T1000 (cell line): ENCODE measurements around the gene VPS37D.
"Not testable (repeated sequence)": the region's sequence is repeated elsewhere in the genome, so short reads cannot be mapped to it uniquely, and the experiment has no call there.

Experiments used
- DNase-seq: peaks from one replicate; lab custom pipeline; 2025; ENCODE audit warnings: mixed read lengths; lab: John Stamatoyannopoulos, UW

VPS37D gene

DNA sequence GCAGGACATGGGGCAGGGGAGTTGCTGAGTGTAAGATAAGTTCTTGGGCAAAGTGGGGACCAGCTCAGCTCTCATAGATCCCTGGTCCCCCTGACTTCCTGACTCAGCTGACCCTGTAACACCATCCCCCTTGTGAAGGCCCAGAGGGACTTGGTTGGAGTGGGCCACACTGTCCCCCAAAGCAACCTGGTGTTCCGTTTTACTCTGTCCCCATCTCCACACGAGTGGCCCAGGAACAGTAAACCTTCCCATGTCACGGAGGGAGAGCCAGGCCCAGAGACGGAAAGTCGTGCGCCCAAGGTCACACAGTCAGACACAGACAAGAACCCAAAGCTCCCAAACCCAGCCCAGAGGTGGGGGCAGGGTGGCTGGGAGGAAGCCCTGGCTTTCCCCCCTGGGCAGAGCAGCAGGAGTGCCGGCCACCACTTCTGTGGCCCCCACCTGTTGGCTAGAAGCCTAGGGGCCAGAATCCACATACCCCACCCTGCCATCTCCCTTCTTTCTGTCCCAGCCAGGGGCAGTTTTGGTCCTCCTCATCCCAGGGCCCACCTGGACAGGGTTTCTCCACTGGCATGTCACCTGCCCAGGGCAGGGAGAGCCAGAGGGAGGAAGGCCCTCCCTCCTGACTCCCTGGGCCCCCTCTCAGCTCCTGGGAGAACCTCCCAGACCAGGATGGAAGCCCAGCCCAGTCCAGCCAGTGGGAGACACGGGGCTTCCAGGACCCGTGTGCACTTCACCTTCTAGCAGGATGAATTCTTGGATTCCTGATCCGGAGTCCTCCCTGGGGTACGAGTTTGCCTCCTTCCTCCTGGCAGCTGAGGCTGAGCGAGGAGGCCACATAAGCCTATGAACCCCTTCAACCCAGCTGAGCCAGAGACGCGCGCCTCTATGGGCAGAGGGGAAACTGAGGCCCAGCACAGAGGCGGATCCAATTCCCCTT, 20.6 kb upstream of the VPS37D start:
- DNase-seq, result no peak

DNA sequence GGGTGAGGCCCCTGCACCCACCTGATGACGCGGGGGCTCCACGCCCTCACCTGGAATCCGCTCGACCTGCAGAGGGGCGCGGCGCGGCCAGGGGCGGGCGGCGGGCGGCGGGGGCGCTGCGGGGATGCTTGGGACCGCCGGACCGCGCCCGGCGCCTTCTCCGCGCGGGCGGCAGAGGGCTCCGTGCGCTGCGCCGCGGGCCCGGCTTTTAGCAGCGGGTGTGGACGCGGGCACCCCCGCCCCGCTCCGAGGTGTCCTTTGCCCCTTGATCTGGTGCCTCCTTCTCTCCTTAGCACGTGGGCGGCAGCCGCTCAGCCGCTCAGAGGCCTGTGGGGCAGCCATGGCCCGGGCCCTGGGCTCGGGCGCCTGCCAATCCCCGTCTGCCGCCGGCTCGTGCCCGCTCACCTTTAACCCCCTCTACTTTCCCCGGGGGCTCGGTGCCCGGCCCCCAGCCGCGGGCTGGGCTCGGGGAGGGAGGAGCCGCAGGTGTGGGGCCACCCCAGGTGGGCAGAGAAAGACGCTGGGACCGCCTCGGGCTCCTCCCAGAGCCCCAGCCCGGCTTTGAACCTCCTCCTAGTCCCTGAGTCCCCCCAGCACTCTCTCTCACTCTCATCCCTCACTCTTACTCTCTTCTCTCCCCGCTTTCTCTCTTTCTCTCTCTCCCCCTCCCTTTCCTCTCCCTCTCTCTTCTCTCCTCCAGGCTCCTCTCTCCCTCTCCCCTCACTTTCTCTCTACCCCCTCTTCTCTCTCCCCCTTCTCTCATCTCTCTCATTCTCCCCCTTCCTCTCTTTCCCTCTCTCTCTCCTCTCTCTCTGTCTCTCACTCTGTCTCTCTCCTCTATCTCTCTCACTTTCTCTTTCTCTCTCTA, 19.7 kb upstream of the VPS37D start:
- no peak for DNase-seq

DNA sequence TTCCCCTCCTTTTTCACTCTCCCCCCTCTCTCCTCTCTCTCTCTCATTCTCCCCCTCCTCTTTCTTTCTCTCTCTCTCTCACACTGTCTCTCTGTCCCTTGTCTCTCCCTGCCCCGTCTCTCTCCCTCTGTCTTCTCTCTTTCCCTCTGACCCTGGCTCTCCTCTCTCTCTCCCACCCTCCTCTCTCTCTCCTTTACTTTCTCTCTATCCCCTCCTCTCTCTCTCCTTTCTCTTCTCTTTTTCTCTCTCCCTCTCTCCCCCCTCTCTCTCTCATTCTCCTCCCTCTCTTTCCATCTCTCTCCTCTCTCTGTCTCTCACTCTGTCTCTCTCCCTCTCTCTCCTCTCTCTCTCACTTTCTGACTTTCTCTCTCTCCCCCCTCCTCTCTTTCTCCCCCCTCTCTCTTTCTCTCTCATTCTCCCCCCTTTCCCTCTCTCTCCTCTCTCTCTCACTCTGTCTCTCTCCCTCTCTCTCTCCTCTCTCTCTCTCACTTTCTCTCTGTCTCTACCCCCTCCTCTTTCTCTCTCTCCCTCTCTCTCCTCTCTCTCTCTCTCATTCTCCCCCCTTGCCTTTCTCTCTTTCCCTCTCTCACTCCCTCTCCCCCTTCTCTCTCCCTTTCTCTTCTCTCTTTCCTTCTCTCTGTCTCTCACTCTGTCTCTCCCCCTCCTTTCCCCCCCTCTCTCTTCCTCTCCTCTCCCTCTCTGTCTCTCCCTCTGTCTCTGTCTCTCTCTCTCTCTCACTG, 18.9 kb upstream of the VPS37D start:
- DNase-seq, result no peak

DNA sequence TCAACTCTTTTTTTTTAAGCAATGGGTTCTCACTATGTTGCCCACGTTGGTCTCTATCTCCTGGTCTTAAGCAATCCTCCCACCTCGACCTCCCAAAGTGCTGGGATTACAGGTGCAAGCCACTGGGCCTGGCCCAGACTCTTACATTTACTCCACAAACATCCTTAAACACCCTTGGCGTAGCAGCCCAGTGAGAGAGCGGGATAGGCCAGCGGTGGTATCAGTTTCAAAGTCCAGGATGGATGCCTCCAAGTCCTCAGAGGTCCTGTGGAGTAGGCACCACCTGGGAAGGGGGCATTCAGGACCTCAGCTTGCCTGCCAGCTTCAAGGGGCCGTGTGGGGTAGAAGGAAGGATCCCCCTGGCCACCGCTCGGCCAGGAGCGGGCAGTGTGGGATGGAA, 18.1 kb upstream of the VPS37D start:
- DNase-seq, result no peak

DNA sequence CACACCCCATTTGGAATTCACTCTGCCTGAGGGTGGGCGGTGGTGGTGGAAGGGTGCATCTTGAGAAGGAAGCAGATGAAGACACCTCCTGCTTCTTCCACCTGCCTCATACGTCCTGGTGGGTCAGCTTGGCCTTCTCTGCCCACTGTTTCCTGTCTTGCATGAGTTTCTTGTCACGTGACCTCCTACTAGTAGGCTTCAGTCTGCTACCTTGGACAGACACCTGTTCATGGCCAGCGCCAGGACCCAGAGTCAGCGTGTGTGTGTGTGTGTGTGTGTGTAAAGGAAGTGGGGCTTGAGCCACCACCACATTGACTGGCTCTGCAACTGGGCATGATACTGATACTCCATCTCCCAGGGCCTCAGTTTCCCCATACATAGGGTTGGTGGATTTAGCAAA, 17.1 kb upstream of the VPS37D start:
- no peak for DNase-seq

DNA sequence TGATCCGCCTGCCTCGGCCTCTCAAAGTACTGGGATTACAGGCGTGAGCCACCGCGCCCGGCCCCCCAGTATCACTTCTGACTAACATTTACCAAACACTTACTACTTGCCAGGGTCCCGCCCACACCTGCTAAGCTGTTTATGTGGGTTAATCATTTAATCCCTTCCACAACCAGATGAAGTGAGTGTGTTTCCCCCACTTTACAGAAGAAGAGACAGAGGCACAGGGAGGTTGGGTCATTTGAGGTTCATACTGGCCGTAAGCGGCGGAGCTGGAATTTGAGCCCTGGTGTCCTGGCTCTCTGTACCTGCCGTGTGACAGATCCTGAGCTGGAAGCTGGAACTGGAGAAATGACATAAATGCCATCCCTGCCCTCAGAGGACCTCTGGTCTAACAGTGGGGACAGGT, 15.1 kb upstream of the VPS37D start:
- no peak for DNase-seq

DNA sequence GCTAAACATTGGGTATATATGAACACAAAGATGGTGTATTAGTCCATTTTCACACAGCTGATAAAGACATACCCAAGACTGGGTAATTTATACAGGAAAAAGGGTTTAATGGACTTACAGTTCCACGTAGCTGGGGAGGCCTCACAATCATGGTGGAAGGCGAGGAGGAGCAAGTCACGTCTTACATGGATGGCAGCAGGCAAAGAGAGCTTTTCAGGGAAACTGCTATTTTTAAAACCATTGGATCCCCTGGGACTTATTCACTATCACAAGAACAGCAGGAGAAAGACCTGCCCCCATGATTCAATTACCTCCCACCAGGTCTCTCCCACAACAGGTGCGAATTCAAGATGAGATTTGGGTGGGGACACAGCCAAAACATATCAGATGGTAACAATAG, 12.3 kb upstream of the VPS37D start:
- not testable (repeated sequence) for DNase-seq

DNA sequence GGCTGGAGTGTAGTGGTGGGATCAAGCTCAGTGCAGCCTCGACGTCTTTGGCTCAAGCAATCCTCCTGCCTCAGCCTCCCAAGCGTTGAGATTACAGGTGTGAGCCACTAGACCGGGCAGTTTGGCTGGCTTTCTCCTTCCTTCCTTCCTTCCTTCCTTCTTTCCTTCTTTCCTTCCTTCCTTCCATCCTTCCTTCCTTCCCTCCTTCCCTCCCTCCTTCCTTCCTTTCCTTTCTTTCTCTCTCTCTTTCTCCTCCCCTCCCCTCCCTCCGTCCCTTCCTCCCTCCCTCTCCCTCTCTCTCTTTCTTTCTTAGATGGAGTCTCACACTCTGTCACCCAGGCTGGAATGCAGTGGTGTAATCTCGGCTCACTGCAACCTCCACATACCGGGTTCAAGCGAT, 7.6 kb upstream of the VPS37D start:
- no peak for DNase-seq

DNA sequence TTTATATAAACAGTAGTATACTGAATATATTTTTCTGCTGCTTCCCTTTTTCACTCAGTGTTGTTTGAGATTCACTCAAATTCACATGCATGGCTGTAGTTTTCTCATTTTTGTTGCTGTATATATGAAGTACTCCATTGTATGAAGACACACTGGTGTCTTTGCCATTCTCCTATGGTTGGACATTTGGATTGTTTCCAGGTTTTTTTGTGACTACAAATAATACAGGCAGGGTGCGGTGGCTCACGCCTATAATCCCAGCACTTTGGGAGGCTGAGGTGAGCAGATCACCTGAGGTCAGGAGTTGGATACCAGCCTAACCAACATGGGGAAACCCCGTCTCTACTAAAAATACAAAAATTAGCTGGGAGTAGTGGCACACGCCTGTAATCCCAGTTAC, 7.0 kb upstream of the VPS37D start:
- DNase-seq, result not testable (repeated sequence)

DNA sequence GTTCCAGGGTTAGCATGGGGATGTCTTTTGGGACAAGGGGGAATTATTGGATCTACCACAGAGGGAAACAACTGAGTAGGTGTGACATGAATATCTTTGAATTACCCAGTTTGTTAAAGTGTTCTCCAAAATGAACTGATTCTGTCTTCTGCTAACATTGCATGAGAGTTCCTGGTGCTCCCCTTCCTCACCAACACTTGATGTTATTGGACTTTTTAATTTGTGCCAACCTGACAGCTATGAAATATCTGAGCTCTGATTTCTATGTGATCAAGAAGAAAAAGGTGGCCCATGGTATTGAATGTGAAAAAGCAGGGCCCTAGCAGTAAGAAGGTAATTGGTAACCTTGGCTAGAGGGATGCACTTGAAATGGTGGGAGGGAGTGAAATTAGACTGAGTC, 4.6 kb upstream of the VPS37D start:
- no peak for DNase-seq

DNA sequence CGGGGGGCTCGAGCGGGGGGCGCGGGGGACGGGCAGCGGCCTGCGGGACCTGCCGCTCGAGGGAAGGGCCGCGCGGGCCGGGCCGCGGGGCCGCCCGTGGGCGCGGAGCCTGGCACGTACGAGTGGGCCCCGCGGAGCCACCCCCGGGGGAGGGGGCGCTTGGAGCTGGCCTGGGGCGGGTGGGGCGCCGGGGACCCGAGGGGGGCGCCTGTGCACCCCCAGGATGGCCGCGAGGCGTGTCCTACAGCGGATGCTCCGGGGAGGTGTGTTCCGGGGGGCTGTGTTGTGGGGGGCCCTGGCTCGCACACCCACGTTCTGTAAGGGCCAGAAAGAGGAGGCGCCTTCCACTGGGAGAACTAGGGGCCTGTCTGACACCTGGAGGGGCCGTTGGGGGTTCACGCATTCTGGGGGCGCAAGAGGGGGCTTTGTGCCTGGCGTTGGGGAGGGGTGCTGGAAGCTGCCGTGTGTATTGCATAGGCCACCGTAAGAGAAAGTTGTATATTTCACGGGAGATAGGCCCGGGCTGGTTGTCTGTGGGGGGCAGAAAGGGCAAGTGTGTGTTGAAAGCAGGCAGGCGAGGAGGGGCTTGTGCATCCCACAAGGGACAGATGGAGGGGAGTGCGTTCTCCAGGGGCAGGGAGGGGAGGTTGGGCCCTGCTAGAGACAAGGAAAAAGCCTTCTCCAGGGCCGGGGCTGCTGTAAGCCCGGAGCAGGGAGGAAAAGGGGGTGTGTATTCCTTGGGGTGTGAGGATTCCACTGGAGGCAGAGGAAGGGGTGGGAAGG, 663 bp downstream of the VPS37D start:
- DNase-seq, result no peak

DNA sequence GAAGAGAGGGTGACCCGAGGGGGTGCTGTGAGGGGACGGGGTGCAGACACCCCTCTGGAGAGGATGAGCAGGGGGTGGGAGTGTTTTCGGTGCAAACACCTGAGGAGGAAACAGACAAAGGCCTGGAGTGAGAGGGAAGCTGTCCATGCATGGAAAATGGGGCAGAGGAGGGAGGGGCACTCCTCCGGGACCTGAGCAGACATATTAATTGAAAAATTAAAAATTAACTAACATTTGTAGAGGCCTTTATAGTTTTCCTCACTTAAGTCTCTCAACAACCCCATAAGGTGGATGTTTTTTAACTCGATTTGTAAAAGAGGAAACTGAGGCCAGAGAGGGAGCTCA, 1.2 kb downstream of the VPS37D start:
- DNase-seq, result no peak

DNA sequence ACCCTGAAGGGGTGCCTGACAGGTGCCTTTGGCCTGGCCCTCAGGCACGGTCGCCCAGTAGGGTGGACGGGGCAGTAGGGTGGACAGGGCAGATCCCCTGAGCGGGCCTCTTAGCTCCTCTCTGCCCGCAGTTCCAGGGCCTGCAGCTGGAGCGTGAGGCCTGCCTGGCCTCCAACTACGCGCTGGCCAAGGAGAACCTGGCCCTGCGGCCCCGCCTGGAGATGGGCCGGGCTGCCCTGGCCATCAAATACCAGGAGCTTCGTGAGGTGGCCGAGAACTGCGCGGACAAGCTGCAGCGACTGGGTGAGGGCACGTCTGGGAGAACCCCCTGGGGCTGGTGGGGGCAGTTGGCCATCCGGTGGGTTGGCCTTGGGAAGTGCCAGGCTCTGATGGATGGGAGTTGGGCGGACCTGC, 1.7 kb downstream of the VPS37D start:
- DNase-seq, result no peak

DNA sequence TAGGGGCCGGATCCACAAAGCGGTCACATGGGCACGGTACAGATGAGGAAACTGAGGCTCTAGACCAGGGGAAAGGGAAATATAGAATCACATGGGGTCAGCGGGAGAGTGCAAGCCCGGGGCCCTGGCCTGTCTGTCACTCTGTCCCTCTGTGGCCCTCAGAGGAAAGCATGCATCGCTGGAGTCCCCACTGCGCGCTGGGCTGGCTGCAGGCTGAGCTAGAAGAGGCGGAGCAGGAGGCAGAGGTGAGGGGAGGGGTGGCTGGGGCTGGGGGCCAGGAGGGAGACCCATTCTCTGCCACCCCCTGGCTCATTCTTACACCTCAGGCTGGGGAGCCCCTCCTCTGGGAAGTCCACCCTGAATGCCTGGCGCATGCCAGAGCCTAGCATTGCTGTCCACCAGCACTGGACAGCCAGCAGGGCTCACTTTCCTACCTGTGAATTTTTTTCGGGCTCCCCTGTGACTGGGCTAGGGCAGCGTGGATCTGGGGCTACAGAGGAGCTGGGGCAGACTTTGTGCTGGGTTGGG, 2.3 kb downstream of the VPS37D start:
- no peak for DNase-seq

DNA sequence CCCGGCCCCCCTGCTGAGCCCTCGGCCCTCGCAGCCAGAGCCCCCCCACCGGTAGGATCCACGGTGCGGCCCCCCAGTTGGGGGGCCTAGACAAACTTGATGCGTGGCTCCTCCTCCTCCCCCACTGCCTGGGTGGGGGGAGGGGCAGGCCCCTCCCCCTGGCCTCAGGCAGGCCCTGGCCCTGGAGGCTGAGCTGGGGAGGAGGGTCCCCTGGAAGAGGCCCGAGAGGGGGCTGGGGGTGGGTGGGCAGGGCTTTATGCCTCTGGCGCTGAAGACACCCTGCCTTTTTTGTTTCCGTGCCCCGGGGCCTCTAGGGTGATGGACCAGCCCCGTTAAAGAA, 3.7 kb downstream of the VPS37D start:
- DNase-seq, result no peak

DNA sequence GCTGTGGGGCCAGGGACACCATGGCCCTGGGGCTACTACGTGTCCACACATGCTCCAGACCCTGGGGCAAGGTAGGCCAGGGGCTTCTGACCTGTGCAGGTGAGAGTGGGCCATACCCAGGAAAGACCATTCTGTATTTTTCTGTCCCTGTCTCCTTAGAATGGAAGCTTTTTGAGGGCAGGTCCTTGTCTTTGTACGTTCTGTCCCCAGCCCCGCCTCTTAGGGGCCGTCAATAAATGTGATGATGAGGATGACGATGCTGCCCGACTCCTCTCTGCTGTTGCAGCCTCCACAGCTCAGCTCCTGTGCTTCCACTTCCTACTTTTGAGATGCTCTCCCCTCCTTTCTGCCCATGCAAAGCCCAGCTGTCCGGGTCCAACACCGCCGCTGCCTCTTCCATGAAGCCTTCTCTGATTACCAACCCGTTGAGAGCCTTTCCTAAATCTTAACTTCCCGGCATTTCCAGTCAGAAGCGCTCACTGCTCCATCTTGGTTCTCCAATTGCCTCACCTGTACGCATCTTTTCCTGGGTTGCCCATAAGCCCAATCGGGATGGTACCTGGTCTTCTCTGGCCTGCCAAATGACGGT, 4.3 kb downstream of the VPS37D start:
- no peak for DNase-seq

DNA sequence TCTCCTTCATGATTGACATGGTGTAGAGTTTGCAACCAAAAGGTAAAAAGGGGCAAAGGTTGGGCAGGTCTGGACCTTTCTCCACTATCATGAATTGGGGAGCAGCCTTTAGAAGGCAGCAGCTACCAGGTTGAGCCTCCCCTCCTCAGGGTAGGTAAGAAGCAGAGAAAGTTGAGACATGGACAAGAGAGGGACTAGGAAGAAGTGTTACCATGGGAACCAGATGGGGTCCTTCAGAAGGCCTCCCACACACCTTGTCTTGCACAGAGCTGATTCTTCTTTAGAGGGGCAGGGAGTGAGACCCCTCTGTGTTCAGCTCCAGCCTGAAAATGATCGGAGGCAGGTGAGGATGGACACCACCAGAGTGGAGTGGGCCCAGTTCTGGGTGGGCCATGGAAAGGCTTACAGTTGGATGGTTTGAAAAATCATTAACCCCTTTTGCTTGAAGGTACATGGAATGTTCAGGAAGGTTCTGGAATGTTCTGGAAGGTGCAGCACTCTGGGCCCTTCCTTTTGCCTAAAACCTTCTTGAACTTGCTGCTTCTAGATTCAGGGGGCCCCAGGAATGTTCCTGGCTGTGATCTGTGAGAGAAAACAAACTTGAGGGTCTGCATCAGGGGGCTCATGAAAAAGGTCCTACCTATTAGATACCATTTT, 7.0 kb downstream of the VPS37D start:
- no peak for DNase-seq

DNA sequence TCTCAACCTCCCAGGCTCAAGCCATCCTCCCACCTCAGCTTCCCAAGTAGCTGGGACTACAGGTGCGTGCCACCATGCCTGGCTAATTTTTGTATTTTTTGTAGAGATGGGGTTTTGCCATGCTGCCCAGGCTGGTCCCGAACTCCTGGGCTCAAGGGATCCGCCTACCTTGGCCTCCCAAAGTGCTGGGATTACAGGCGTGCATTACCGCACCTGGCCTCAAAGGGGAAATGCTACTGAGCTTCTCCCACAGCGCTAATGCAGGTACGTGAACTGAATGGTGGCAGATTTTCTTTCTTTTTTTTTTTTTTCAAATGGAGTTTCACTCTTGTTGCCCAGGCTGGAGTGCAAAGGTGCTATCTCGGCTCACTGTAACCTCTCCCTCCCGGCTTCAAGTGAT, 8.4 kb downstream of the VPS37D start:
- DNase-seq, result not testable (repeated sequence)

DNA sequence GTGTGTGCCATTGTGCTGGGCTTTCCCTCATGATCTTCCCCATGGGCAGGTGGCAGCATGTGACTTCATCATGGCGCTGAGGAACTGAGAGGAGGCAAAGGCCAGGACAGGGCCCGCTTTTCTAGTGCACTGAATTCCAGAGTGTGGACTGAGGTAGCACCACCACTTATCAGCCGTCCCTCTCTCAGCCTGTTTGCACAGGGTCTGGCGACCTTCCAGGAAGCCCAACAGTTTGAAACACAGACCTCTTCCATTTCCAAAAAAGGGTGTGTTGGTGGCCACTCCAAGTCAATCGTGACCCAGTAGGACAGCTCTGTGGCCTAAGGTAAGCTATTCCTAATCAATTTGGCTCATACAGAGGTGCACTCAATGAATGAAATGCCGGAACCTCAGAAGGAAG, 11.2 kb downstream of the VPS37D start:
- no peak for DNase-seq

DNA sequence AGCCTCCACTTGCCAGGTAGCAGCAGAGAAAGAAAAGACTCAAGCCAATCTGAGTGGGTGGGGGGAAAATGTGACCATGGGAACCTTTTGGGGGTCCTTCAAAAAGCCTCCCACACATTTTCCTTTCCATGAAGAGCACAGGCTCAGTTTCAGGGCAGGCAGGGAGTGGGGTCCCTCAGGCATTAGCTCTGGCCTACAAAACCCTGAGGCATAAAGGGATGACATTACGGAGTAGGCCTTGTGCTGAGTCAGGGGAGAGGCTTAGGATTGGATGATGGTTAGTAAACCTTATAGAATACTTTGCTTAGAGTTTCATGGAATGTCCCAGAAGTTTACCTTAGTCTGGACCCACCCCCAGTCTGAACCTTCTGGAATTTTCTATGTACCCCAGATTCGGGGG, 12.1 kb downstream of the VPS37D start:
- DNase-seq, result no peak

DNA sequence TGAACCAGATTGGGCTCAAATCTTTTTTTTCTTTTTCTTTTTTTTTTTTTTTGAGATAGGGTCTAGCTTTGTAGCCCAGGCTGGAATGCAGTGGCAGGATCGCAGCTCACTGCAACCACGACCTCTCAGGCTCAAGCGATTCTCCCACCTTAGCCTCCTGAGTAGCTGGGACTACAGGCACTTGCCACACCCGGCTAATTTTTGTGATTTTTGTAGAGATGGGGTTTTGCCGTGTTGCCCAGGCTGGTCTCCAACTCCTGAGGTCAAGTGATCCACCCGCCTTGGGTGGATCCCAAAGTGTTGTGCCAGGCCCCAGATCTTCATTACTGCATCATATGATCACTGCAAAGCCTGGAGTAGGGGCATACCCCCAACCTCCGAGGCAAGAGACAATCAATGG, 12.9 kb downstream of the VPS37D start:
- DNase-seq, result no peak
